H1 (cell line): ENCODE data around the gene C1orf115. TPM values are rescaled to one million over a fixed set of nuclear protein-coding genes. Genes with fewer than 3 reads are reported as not detected.

Experiments used
- CTCF ChIA-PET: fragments of 300-600 bp; sonication (Branson Sonifier 250); formaldehyde crosslinking; loops from one replicate; lab custom pipeline; 2021; ENCODE audit not compliant: partially characterized antibody; lab: Charles Lee
- POLR2A ChIA-PET: fragments of 300-600 bp; sonication (Branson Sonifier 250); formaldehyde crosslinking; loops from one replicate; lab custom pipeline; 2021; ENCODE audit warnings: inconsistent platforms; ENCODE audit not compliant: partially characterized antibody; lab: Charles Lee
- DNase-seq, 2 experiments: peaks; one replicate each; pipeline versions ENCODE4 v3.0.0 to v3.0.0-alpha.2; 2010 to 2022; ENCODE audit warnings: low spot score in 2 of 2, low read depth in 1 of 2, mixed read lengths in 1 of 2
- FAIRE-seq: peaks from 2 replicates; lab custom pipeline; 2011; peaks lifted over from hg19 to GRCh38; lab: Jason Lieb, UNC
- H2AFZ ChIP-seq: 2 replicates; pipeline ENCODE4 v1.8.1; 2012; ENCODE audit warnings: low read length, inconsistent platforms
- H2AK5ac ChIP-seq: 2 replicates; pipeline ENCODE4 v1.6.1; 2013; ENCODE audit warnings: low read depth, low read length
- H2BK120ac ChIP-seq: replicated peaks from 2 replicates; pipeline ENCODE3; 2013; ENCODE audit warnings: low read depth, low read length, inconsistent platforms
- H2BK12ac ChIP-seq: 2 replicates; pipeline ENCODE4 v1.6.1; 2013; ENCODE audit warnings: low read depth, low read length
- H2BK15ac ChIP-seq: 2 replicates; pipeline ENCODE4 v1.6.1; 2013; ENCODE audit warnings: low read length
- H2BK20ac ChIP-seq: 2 replicates; pipeline ENCODE4 v1.6.1; 2013; ENCODE audit warnings: low read length
- H2BK5ac ChIP-seq: 2 replicates; pipeline ENCODE4 v1.6.1; 2013; ENCODE audit warnings: low read depth, low read length
- H3K14ac ChIP-seq: 2 replicates; pipeline ENCODE4 v1.6.1; 2013; ENCODE audit warnings: inconsistent platforms; ENCODE audit not compliant: insufficient read length
- H3K18ac ChIP-seq: 2 replicates; pipeline ENCODE4 v1.6.1; 2013; ENCODE audit warnings: low read length; ENCODE audit errors: extremely low read depth
- H3K23ac ChIP-seq: 2 replicates; pipeline ENCODE4 v1.6.1; 2013; ENCODE audit warnings: inconsistent platforms; ENCODE audit not compliant: insufficient read length
- H3K23me2 ChIP-seq: 2 replicates; pipeline ENCODE4 v1.6.1; 2013; ENCODE audit warnings: low read depth, low read length
- H3K27ac ChIP-seq: 2 replicates; pipeline ENCODE4 v1.6.1; 2011; ENCODE audit warnings: low read depth, low read length, inconsistent platforms
- H3K27me3 ChIP-seq, 4 experiments: replicated peaks in 1 of 4; 1 replicate in 1 of 4; 2 replicates in 3 of 4; pipeline versions ENCODE4 v1.6.1 to v1.8.1; 2011 to 2013; ENCODE audit warnings: low read length in 3 of 4, mild to moderate bottlenecking in 3 of 4, inconsistent platforms in 2 of 4, mixed read lengths in 2 of 4, moderate library complexity in 1 of 4; ENCODE audit not compliant: control insufficient read depth in 3 of 4, insufficient read depth in 3 of 4; ENCODE audit errors: extremely low read depth in 1 of 4
- H3K36me3 ChIP-seq, 4 experiments: 2 replicates each; pipeline versions ENCODE4 v1.6.1 to v1.8.1; 2011 to 2013; ENCODE audit warnings: mild to moderate bottlenecking in 4 of 4, low read length in 3 of 4, moderate library complexity in 2 of 4, control low read depth in 1 of 4, inconsistent platforms in 1 of 4; ENCODE audit not compliant: insufficient read depth in 4 of 4, control insufficient read depth in 2 of 4
- H3K4ac ChIP-seq: replicated peaks from 2 replicates; pipeline ENCODE3; 2013; ENCODE audit warnings: low read length, low read depth, mixed read lengths, inconsistent platforms; ENCODE audit not compliant: insufficient read length
- H3K4me1 ChIP-seq, 4 experiments: replicated peaks in 1 of 4; 1 replicate in 1 of 4; 2 replicates in 3 of 4; pipeline versions ENCODE4 v1.6.1 to v1.8.1; 2011 to 2013; ENCODE audit warnings: low read length in 3 of 4, inconsistent platforms in 2 of 4, mixed read lengths in 1 of 4; ENCODE audit not compliant: insufficient read depth in 4 of 4, control insufficient read depth in 3 of 4
- H3K4me2 ChIP-seq, 2 experiments: 2 replicates each; pipeline versions ENCODE4 v1.6.1 to v1.8.1; 2011 to 2013; ENCODE audit warnings: low read depth in 2 of 2, low read length in 2 of 2, control low read depth in 1 of 2, inconsistent platforms in 1 of 2, mild to moderate bottlenecking in 1 of 2; ENCODE audit not compliant: insufficient read depth in 1 of 2
- H3K4me3 ChIP-seq, 4 experiments: fragments of 200-600, 300-600 bp in 1 of 4; sonication (generic), shearing (Covaris generic), sonication (Bioruptor Twin) in 1 of 4; 2 replicates each; pipeline versions ENCODE4 v1.5.1 to v1.8.1; 2011 to 2016; ENCODE audit warnings: low read length in 4 of 4, low read depth in 3 of 4, control low read depth in 2 of 4, inconsistent platforms in 2 of 4, mild to moderate bottlenecking in 2 of 4, mixed read lengths in 1 of 4, moderate library complexity in 1 of 4; ENCODE audit not compliant: insufficient read depth in 2 of 4; ENCODE audit errors: extremely low read depth in 1 of 4
- H3K56ac ChIP-seq: replicated peaks from 2 replicates; pipeline ENCODE3; 2013; ENCODE audit warnings: low read depth, mild to moderate bottlenecking, mixed read lengths, low read length, inconsistent platforms; ENCODE audit not compliant: insufficient read length
- H3K79me1 ChIP-seq: 2 replicates; pipeline ENCODE4 v1.6.1; 2013; ENCODE audit warnings: low read depth, low read length, control low read depth
- H3K79me2 ChIP-seq, 2 experiments: 2 replicates each; pipeline versions ENCODE4 v1.6.1 to v1.8.1; 2012 to 2013; ENCODE audit warnings: low read length in 2 of 2, mild to moderate bottlenecking in 2 of 2, inconsistent platforms in 1 of 2; ENCODE audit not compliant: insufficient read depth in 2 of 2, control insufficient read depth in 1 of 2
- H3K9ac ChIP-seq, 4 experiments: replicated peaks in 1 of 4; 1 replicate in 1 of 4; 2 replicates in 3 of 4; pipeline versions ENCODE4 v1.6.1 to v1.8.1; 2011 to 2013; ENCODE audit warnings: low read depth in 3 of 4, low read length in 3 of 4, control low read depth in 2 of 4, mild to moderate bottlenecking in 2 of 4, moderate library complexity in 2 of 4, inconsistent platforms in 1 of 4; ENCODE audit errors: extremely low read depth in 1 of 4
- H3K9me3 ChIP-seq, 2 experiments: 2 replicates each; pipeline versions ENCODE4 v1.6.1 to v1.8.1; 2012 to 2013; ENCODE audit warnings: mild to moderate bottlenecking in 2 of 2, moderate library complexity in 2 of 2, control low read depth in 1 of 2, inconsistent platforms in 1 of 2, low read depth in 1 of 2, low read length in 1 of 2, mixed read lengths in 1 of 2; ENCODE audit not compliant: insufficient read depth in 2 of 2
- H4K20me1 ChIP-seq, 2 experiments: replicated peaks in 1 of 2; 2 replicates each; pipeline versions ENCODE3 to v1.8.1; 2011 to 2013; ENCODE audit warnings: inconsistent platforms in 2 of 2, low read length in 2 of 2, mild to moderate bottlenecking in 1 of 2; ENCODE audit not compliant: insufficient read depth in 2 of 2, control insufficient read depth in 1 of 2
- H4K5ac ChIP-seq: 2 replicates; pipeline ENCODE4 v1.6.1; 2013; ENCODE audit warnings: low read length, low read depth, mixed read lengths, inconsistent platforms; ENCODE audit not compliant: insufficient read length
- H4K8ac ChIP-seq: 2 replicates; pipeline ENCODE4 v1.8.0; 2013; ENCODE audit warnings: mild to moderate bottlenecking, moderate library complexity, low read length, inconsistent platforms; ENCODE audit not compliant: insufficient read depth; ENCODE audit errors: extremely low read depth
- H4K91ac ChIP-seq: replicated peaks from 2 replicates; pipeline ENCODE3; 2013; ENCODE audit warnings: low read length, mixed read lengths, inconsistent platforms; ENCODE audit not compliant: insufficient read length
- BACH1 ChIP-seq: IDR thresholded peaks from 2 replicates; pipeline ENCODE4 v1.6.1; 2012; ENCODE audit warnings: low read length, improper control_type of control experiment
- BRCA1 ChIP-seq: IDR thresholded peaks from 2 replicates; pipeline ENCODE4 v1.6.1; 2012; ENCODE audit warnings: low read depth, low read length, improper control_type of control experiment
- NRF1 ChIP-seq: IDR thresholded peaks from 2 replicates; pipeline ENCODE4 v1.6.1; 2011; ENCODE audit warnings: mild to moderate bottlenecking, low read depth, low read length, improper control_type of control experiment
- SAP30 ChIP-seq: fragments of 300-600 bp; sonication (generic); IDR thresholded peaks from 2 replicates; pipeline ENCODE4 v1.7.1; 2012; ENCODE audit warnings: low read length, moderate library complexity, mild to moderate bottlenecking, inconsistent platforms; ENCODE audit not compliant: insufficient read depth, insufficient replicate concordance
- TAF1 ChIP-seq: IDR thresholded peaks from 2 replicates; pipeline ENCODE4 v1.6.1; 2011; ENCODE audit warnings: mild to moderate bottlenecking, low read depth, low read length
- TCF12 ChIP-seq: IDR thresholded peaks from 2 replicates; pipeline ENCODE4 v1.6.1; 2011; ENCODE audit warnings: low read depth, mild to moderate bottlenecking, low read length
- ZNF274 ChIP-seq: IDR thresholded peaks from 2 replicates; pipeline ENCODE4 v1.7.0; 2012; ENCODE audit warnings: low read length, borderline replicate concordance; ENCODE audit errors: extremely low read depth
- WGBS, 2 experiments: shearing (Covaris generic) in 1 of 2; methylation state at CpG; one replicate each; pipeline versions ENCODE4 v1.1.6 to v1.1.7; 2013 to 2015; ENCODE audit warnings: low lambda C conversion rate in 2 of 2, mixed read lengths in 2 of 2, inconsistent platforms in 1 of 2, low coverage in 1 of 2, missing lambda C conversion rate in 1 of 2; ENCODE audit not compliant: insufficient replicate concordance in 2 of 2, insufficient coverage in 1 of 2, insufficient read length in 1 of 2; ENCODE audit errors: extremely low coverage in 1 of 2, missing lambda C conversion rate in 1 of 2; 5-methylcytosine and 5-hydroxymethylcytosine counted together
- polyA plus RNA-seq, 7 experiments: library from polyadenylated mRNA; depleted of rRNA in 3 of 7; stranded (reverse) in 5 of 7; unstranded in 2 of 7; fragments of >200 nt in 5 of 7; fragments of 200-250 nt in 2 of 7; gene quantifications; 1 replicate in 5 of 7; 2 replicates in 1 of 7; 4 replicates in 1 of 7; pipeline versions ENCODE4 v1.2.1 to v1.2.3, GENCODE V29; 2011 to 2013; ENCODE audit warnings: missing spikeins in 2 of 7, mixed read lengths in 2 of 7
- total RNA-seq: library from RNA; stranded (reverse); fragmentation: NEBNext Ultra II Directional; extraction: Animal tissue kit (Norgen Biotek cat#: 25700); gene quantifications from 2 replicates; pipeline ENCODE4 v1.2.1, GENCODE V29; 2021
- TF ChIP-seq, protein P1 (sequence below), 3 experiments: IDR thresholded peaks; 1 replicate in 2 of 3; 2 replicates in 1 of 3; pipeline versions ENCODE4 v1.5.1 to v1.6.1; 2011; ENCODE audit warnings: low read length in 3 of 3, mild to moderate bottlenecking in 3 of 3, inconsistent platforms in 2 of 3, low read depth in 1 of 3, moderate library complexity in 1 of 3; ENCODE audit not compliant: insufficient read depth in 1 of 3; ENCODE audit errors: control extremely low read depth in 1 of 3
- TF ChIP-seq, protein P2 (sequence below): IDR thresholded peaks from 2 replicates; pipeline ENCODE4 v1.6.1; 2011; ENCODE audit warnings: low read depth, mild to moderate bottlenecking, low read length; ENCODE audit not compliant: insufficient read depth

C1orf115 gene
- total and polyA plus RNA-seq, 2 of the 8 experiments (the other 6 are each of a cell fraction or from before 2014, with no cell fraction given), result 3.5 to 5.6 TPM

DNA sequence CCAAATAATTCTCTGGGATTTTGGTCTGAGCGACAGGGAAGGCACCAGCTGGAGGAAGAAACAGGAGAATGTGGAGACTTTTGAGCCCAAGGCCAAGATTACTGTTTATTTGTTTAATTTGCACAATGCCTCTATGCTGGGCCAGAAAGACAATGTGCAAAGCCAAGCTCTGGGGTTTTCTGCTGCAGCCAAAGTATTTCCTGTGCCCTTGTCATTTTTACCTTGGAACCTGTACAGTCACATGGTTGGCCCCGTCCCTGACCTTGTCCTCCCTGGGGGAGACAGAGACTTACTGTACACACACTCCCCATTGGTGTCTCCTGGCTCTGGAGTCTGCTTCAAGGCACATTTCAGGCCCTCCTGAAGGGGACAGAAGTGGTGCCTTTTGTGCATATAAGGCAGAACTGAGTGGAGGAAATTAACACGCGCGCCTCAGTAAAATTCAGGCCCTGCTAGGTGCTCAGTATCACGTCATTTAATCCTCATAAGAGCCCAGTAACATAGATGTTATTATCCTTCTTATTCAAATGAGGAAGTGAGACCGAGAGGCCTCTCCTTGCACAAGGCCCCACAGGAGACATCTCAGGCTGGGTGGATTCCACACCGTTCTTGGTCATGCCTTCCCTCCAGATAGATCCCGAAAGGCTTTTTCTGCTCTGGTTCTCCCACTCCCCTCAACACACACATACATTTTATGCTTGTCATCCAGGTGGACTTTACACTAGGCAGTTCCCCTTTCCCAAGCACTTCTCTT is 21.1 kb downstream of the C1orf115 start:
- Histone ChIP-seq H4K8ac (no peak overlapping the region), H3K23ac (no peak overlapping the region), H3K56ac (no peak overlapping the region), H2AFZ (no peak overlapping the region), H3K27me3 (no peaks in the 10 kb centered on the region), H3K4me3 (no peak overlapping the region), H3K14ac (no peak overlapping the region), H3K4me2 (no peak overlapping the region), H3K23me2 (no peaks in the 10 kb centered on the region), H4K91ac (no peak overlapping the region), H3K18ac (no peak overlapping the region), H3K4me1 (peaks cover 0 to 3% (median 0%) of the 10 kb centered on the region in 4 experiments; a peak in 1 of 7 replicates), H3K79me1 (no peaks in the 10 kb centered on the region), H3K4ac (no peak overlapping the region), H2BK20ac (no peak overlapping the region), H2BK12ac (no peak overlapping the region), H3K9ac (no peak overlapping the region), H2BK120ac (no peak overlapping the region), H4K20me1 (no peaks in the 10 kb centered on the region), H3K27ac (no peak overlapping the region), H3K9me3 (peaks cover 9% of the 10 kb centered on the region in 2 experiments; a peak in 2 of 4 replicates), H2AK5ac (no peak overlapping the region), H2BK15ac (no peak overlapping the region), H4K5ac (no peak overlapping the region), H3K79me2 (no peaks in the 10 kb centered on the region), H3K36me3 (no peaks in the 10 kb centered on the region; a peak in 1 of 8 replicates), H2BK5ac (no peak overlapping the region)
- 94% methylated on average over 9 of the region's 9 CpGs; no CpG with 5 or more reads in 1 of the 2 experiments for WGBS, 2 experiments
- ChIA-PET POLR2A (no interaction called here), CTCF (interaction anchor here (0.7 to 1.4 kb wide), 4 partner anchors 22 to 431 kb away, joined by 3 to 5 read pairs (median 3); no protein-coding TSS in a partner anchor)
- FAIRE-seq, result no peak
- DNase-seq, result no peak
- TF ChIP-seq TAF1, result no peak
- no peak for TF ChIP-seq TCF12
- no peak for TF ChIP-seq ZNF274
- TF ChIP-seq, protein P1, sequence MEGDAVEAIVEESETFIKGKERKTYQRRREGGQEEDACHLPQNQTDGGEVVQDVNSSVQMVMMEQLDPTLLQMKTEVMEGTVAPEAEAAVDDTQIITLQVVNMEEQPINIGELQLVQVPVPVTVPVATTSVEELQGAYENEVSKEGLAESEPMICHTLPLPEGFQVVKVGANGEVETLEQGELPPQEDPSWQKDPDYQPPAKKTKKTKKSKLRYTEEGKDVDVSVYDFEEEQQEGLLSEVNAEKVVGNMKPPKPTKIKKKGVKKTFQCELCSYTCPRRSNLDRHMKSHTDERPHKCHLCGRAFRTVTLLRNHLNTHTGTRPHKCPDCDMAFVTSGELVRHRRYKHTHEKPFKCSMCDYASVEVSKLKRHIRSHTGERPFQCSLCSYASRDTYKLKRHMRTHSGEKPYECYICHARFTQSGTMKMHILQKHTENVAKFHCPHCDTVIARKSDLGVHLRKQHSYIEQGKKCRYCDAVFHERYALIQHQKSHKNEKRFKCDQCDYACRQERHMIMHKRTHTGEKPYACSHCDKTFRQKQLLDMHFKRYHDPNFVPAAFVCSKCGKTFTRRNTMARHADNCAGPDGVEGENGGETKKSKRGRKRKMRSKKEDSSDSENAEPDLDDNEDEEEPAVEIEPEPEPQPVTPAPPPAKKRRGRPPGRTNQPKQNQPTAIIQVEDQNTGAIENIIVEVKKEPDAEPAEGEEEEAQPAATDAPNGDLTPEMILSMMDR (IDR thresholded peaks at IDR 0.05; ENCODE audit: control extremely low read depth in 1 of 3, insufficient read depth in 1 of 3, low read depth in 1 of 3, low read length in 3 of 3), result no peak
- TF ChIP-seq NRF1, result no peak
- TF ChIP-seq BRCA1, result no peak
- no peak for TF ChIP-seq BACH1
- TF ChIP-seq SAP30, result no peak
- TF ChIP-seq, protein P2, sequence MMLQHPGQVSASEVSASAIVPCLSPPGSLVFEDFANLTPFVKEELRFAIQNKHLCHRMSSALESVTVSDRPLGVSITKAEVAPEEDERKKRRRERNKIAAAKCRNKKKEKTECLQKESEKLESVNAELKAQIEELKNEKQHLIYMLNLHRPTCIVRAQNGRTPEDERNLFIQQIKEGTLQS, result no peak
